HepG2 (cell line): Measurements from ENCODE around the gene IL31. TPM values are rescaled to one million over a fixed set of nuclear protein-coding genes. Genes with fewer than 3 reads are reported as not detected.

Experiments used
- ATAC-seq: fragments of 200-7000 bp; cut with Tn5 transposase; 3 replicates; pipeline ENCODE4 v1.9.1; 2020; ENCODE audit warnings: mild to moderate bottlenecking, moderate library complexity
- BruUV-seq: library from RNA; stranded (reverse); fragments of 400-500 nt; replicated peaks from 2 replicates; lab custom pipeline; 2021; lab: Mats Ljungman, UMichigan
- CTCF ChIA-PET: fragments of 300-600 bp; formaldehyde crosslinking; extraction: SDS; loops from one replicate; lab custom pipeline; 2021; ENCODE audit warnings: low total read pairs, inconsistent platforms, low intra/inter-chr PET ratio; lab: Yijun Ruan, JAX
- POLR2A ChIA-PET: fragments of 350-600 bp; sonication (Branson Sonifier 250); formaldehyde crosslinking; loops from one replicate; lab custom pipeline; 2020; ENCODE audit warnings: antibody characterized with exemption, inconsistent platforms; lab: Yijun Ruan, JAX
- DNase-seq: peaks from one replicate; pipeline ENCODE4 v3.0.0-alpha.2; 2015; ENCODE audit warnings: low spot score
- FAIRE-seq: peaks from 3 replicates; lab custom pipeline; 2011; peaks lifted over from hg19 to GRCh38; lab: Jason Lieb, UNC
- H2AFZ ChIP-seq: one replicate; pipeline ENCODE4 v1.6.1; 2011; ENCODE audit warnings: low read length, inconsistent platforms
- H3K27ac ChIP-seq: fragments of 300-600 bp; 3 replicates; pipeline ENCODE4 v1.8.0; 2011; ENCODE audit warnings: mixed run types, mild to moderate bottlenecking, mixed read lengths, low read length, inconsistent platforms; ENCODE audit not compliant: insufficient read depth; ENCODE audit errors: extremely low read length
- H3K27me3 ChIP-seq, 2 experiments: fragments of 200-600 bp in 1 of 2; 2 replicates in 1 of 2; 3 replicates in 1 of 2; pipeline versions ENCODE4 v1.6.0 to v1.8.0; 2011; ENCODE audit warnings: low read length in 2 of 2, mild to moderate bottlenecking in 2 of 2, moderate library complexity in 2 of 2, inconsistent platforms in 1 of 2; ENCODE audit not compliant: insufficient read depth in 2 of 2, control insufficient read depth in 1 of 2
- H3K36me3 ChIP-seq, 2 experiments: fragments of 200-600 bp in 1 of 2; replicated peaks in 1 of 2; 2 replicates in 1 of 2; 3 replicates in 1 of 2; pipeline versions ENCODE4 v1.5.1 to v1.8.0; 2011; ENCODE audit warnings: low read length in 2 of 2, inconsistent platforms in 1 of 2; ENCODE audit not compliant: insufficient read depth in 2 of 2, control insufficient read depth in 1 of 2
- H3K4me1 ChIP-seq: 2 replicates; pipeline ENCODE4 v1.5.1; 2012; ENCODE audit warnings: low read length, inconsistent platforms; ENCODE audit not compliant: insufficient read depth
- H3K4me2 ChIP-seq: 2 replicates; pipeline ENCODE4 v1.6.0; 2011; ENCODE audit warnings: low read depth, low read length, inconsistent platforms
- H3K4me3 ChIP-seq, 3 experiments: fragments of 200-600 bp in 1 of 3; sonication (generic), shearing (Covaris generic) in 1 of 3; replicated peaks in 1 of 3; 2 replicates each; pipeline ENCODE4 v1.5.1; 2011 to 2016; ENCODE audit warnings: low read length in 3 of 3, inconsistent platforms in 2 of 3, low read depth in 2 of 3, mild to moderate bottlenecking in 2 of 3, control low read depth in 1 of 3, mixed read lengths in 1 of 3; ENCODE audit not compliant: insufficient read depth in 1 of 3
- H3K79me2 ChIP-seq: one replicate; pipeline ENCODE4 v1.6.1; 2011; ENCODE audit warnings: low read length, inconsistent platforms; ENCODE audit not compliant: insufficient read depth
- H3K9ac ChIP-seq: 2 replicates; pipeline ENCODE4 v1.6.0; 2011; ENCODE audit warnings: mild to moderate bottlenecking, low read depth, low read length, inconsistent platforms; ENCODE audit not compliant: insufficient read depth
- H3K9me3 ChIP-seq: 2 replicates; pipeline ENCODE4 v1.5.1; 2012; ENCODE audit warnings: mild to moderate bottlenecking, low read length
- H4K20me1 ChIP-seq: 2 replicates; pipeline ENCODE4 v1.6.0; 2011; ENCODE audit warnings: inconsistent platforms, mild to moderate bottlenecking, low read length, moderate library complexity; ENCODE audit not compliant: insufficient read depth
- FOSL1 ChIP-seq: sonication (generic); formaldehyde crosslinking; IDR thresholded peaks from 2 replicates; pipeline ENCODE4 v1.9.0; 2021; ENCODE audit warnings: missing genetic modification reagents, borderline replicate concordance
- IRF1 ChIP-seq: sonication (generic); formaldehyde crosslinking; IDR thresholded peaks from 2 replicates; pipeline ENCODE4 v1.4.0; 2020; ENCODE audit warnings: low read depth, mild to moderate bottlenecking, missing genetic modification reagents
- MEF2D ChIP-seq: sonication (generic); formaldehyde crosslinking; IDR thresholded peaks from 2 replicates; pipeline ENCODE4 v1.5.1; 2020; ENCODE audit warnings: mild to moderate bottlenecking, missing genetic modification reagents
- NFKB2 ChIP-seq: sonication (generic); formaldehyde crosslinking; IDR thresholded peaks from 2 replicates; pipeline ENCODE4 v1.4.0; 2020; ENCODE audit warnings: missing genetic modification reagents, borderline replicate concordance
- PHF20 ChIP-seq: sonication (generic); formaldehyde crosslinking; IDR thresholded peaks from 2 replicates; pipeline ENCODE4 v1.5.0; 2020; ENCODE audit warnings: mild to moderate bottlenecking, missing genetic modification reagents
- PHF8 ChIP-seq: sonication (generic); formaldehyde crosslinking; IDR thresholded peaks from 2 replicates; pipeline ENCODE4 v1.5.0; 2020; ENCODE audit warnings: missing genetic modification reagents
- RFXANK ChIP-seq: IDR thresholded peaks from 2 replicates; pipeline ENCODE4 v1.6.1; 2016
- SALL1 ChIP-seq: sonication (generic); formaldehyde crosslinking; IDR thresholded peaks from 2 replicates; pipeline ENCODE4 v1.8.0; 2022; ENCODE audit warnings: mild to moderate bottlenecking, missing genetic modification reagents
- SIX1 ChIP-seq: sonication (generic); formaldehyde crosslinking; IDR thresholded peaks from 2 replicates; pipeline ENCODE4 v1.4.0; 2020; ENCODE audit warnings: missing genetic modification reagents, borderline replicate concordance
- SRY ChIP-seq: sonication (generic); formaldehyde crosslinking; IDR thresholded peaks from 2 replicates; pipeline ENCODE4 v1.8.0; 2022; ENCODE audit warnings: mild to moderate bottlenecking, missing genetic modification reagents
- STAG1 ChIP-seq: sonication (generic); formaldehyde crosslinking; IDR thresholded peaks from 2 replicates; pipeline ENCODE4 v1.4.0; 2020; ENCODE audit warnings: missing genetic modification reagents
- YY1 ChIP-seq: IDR thresholded peaks from 2 replicates; pipeline ENCODE4 v1.6.1; 2011; ENCODE audit warnings: low read length, low read depth, moderate library complexity, mild to moderate bottlenecking; ENCODE audit not compliant: insufficient read depth, insufficient replicate concordance
- ZMYM2 ChIP-seq: sonication (generic); formaldehyde crosslinking; IDR thresholded peaks from 2 replicates; pipeline ENCODE4 v1.8.0; 2022; ENCODE audit warnings: mild to moderate bottlenecking, missing genetic modification reagents
- ZNF101 ChIP-seq: sonication (generic); formaldehyde crosslinking; IDR thresholded peaks from 2 replicates; pipeline ENCODE4 v1.4.0; 2020; ENCODE audit warnings: mild to moderate bottlenecking, low read depth, missing genetic modification reagents, borderline replicate concordance
- ZNF574 ChIP-seq: sonication (generic); formaldehyde crosslinking; IDR thresholded peaks from 2 replicates; pipeline ENCODE4 v1.4.0; 2020; ENCODE audit warnings: missing genetic modification reagents
- ZNF749 ChIP-seq: sonication (generic); formaldehyde crosslinking; IDR thresholded peaks from 2 replicates; pipeline ENCODE4 v1.8.0; 2022; ENCODE audit warnings: mild to moderate bottlenecking, missing genetic modification reagents, moderate library complexity, borderline replicate concordance
- ZSCAN29 ChIP-seq: sonication (generic); formaldehyde crosslinking; conservative IDR thresholded peaks from 2 replicates; pipeline ENCODE4 v1.4.0; 2020; ENCODE audit warnings: mild to moderate bottlenecking, missing genetic modification reagents
- ZZZ3 ChIP-seq: sonication (generic); formaldehyde crosslinking; IDR thresholded peaks from 2 replicates; pipeline ENCODE4 v1.4.0; 2020; ENCODE audit warnings: missing genetic modification reagents, mild to moderate bottlenecking, borderline replicate concordance
- WGBS: methylation state at CpG from one replicate; pipeline ENCODE4 v1.1.6; 2017; ENCODE audit warnings: low lambda C conversion rate; 5-methylcytosine and 5-hydroxymethylcytosine counted together
- in situ Hi-C: cut with HindIII; loops from 2 replicates; pipeline ENCODE4 v1.10.0; 2017; ENCODE audit warnings: low pct_unique_long_range_greater_than_20kb; ENCODE audit not compliant: extremely low pct_ligation_motif_present
- intact Hi-C: fragments of 100-400 bp; cut with micrococcal nuclease; formaldehyde crosslinking; loops from one replicate; pipeline ENCODE4 v1.10.0; 2022; ENCODE audit not compliant: unreplicated experiment
- polyA plus RNA-seq, 8 experiments: library from polyadenylated mRNA; depleted of rRNA in 3 of 8; stranded (reverse) in 7 of 8; unstranded in 1 of 8; fragments of >200 nt; fragmentation: Illumina TruSeq in 4 of 8; extraction: Trizol in 4 of 8; gene quantifications; 2 replicates each; pipeline versions ENCODE4 v1.2.1 to v1.2.3, GENCODE V29; 2011 to 2016; ENCODE audit warnings: low read depth in 4 of 8, missing spikeins in 1 of 8, mixed read lengths in 1 of 8; ENCODE audit not compliant: insufficient read depth in 1 of 8
- total RNA-seq, 5 experiments: library from RNA; depleted of rRNA; stranded (reverse); fragments of >200 nt; fragmentation: Illumina TruSeq; extraction: Trizol; gene quantifications; 2 replicates each; pipeline ENCODE4 v1.2.3, GENCODE V29; 2016; ENCODE audit warnings: low read depth in 1 of 5

The IL31 gene
- total and polyA plus RNA-seq, 2 of the 13 experiments (the other 11 are each of a cell fraction or from before 2014, with no cell fraction given): not detected

DNA sequence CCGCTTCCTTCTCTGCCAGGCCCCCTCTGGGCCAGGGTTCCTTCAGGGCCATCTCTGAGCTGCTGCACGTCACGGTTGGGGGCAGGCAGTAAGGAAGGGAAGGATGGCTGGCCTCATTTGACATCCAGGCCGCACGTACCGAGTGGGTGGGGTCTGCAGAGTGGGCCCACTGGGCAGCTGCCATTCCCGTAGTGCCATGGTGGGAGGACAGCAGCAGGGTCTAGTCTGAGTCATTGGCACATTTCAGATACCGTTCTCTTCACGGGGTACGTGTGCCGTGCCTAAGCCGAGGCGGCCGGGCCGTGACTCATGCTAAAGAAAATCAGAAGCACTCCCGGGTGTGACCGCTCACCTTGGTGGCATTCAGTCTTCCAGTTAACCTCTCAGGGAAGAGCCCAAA lies 43.9 kb downstream of the IL31 start:
- CTCF ChIA-PET: interaction anchor here (1.9 kb wide), 1 partner anchor 61 kb away, joined by 21 read pairs; no protein-coding TSS in a partner anchor
- no peak overlapping the region for H3K4me2 ChIP-seq
- no peak overlapping the region for H3K9ac ChIP-seq
- H3K9me3 ChIP-seq: no peaks in the 10 kb centered on the region
- ATAC-seq (no peak), DNase-seq (no peak)
- H3K36me3 ChIP-seq: peaks cover 20 to 55% of the 10 kb centered on the region in 2 experiments; a peak in 4 of 5 replicates
- POLR2A ChIA-PET: no interaction called here
- peaks cover 24% of the 10 kb centered on the region for H3K4me1 ChIP-seq
- H2AFZ ChIP-seq: no peak overlapping the region
- no peaks in the 10 kb centered on the region for H3K27me3 ChIP-seq
- in situ Hi-C loops: no loop called here
- intact Hi-C loops: no loop called here
- no peak for TF ChIP-seq MEF2D (CRISPR knock-in tag)
- TF ChIP-seq SRY (CRISPR knock-in tag): no peak
- no peak for TF ChIP-seq IRF1 (CRISPR knock-in tag)
- no peak for TF ChIP-seq ZNF101 (CRISPR knock-in tag)
- TF ChIP-seq ZNF749: no peak
- TF ChIP-seq SALL1 (CRISPR knock-in tag): no peak
- TF ChIP-seq SIX1 (CRISPR knock-in tag): no peak
- no peak for TF ChIP-seq NFKB2
- TF ChIP-seq ZZZ3 (CRISPR knock-in tag): no peak
- TF ChIP-seq PHF8 (CRISPR knock-in tag): no peak
- no peak for TF ChIP-seq YY1
- TF ChIP-seq ZMYM2 (CRISPR knock-in tag): no peak
- TF ChIP-seq RFXANK: no peak
- no peak for TF ChIP-seq FOSL1 (CRISPR knock-in tag)
- no peak for TF ChIP-seq ZSCAN29 (CRISPR knock-in tag)
- no peak for TF ChIP-seq ZNF574
- TF ChIP-seq STAG1 (CRISPR knock-in tag): no peak
- TF ChIP-seq PHF20 (CRISPR knock-in tag): no peak
- TF ChIP-seq, all 625 proteins: peak for 0
- Histone ChIP-seq H3K4me3 (no peak overlapping the region), H3K79me2 (peaks cover 3% of the 10 kb centered on the region), H4K20me1 (0 out of 2 replicates have a peak, but pooled peaks cover 3% of the 10 kb centered on the region), H3K27ac (no peak overlapping the region)
- 80% methylated on average over 11 of the region's 17 CpGs for WGBS
- no TSS peak for BruUV-seq
- FAIRE-seq: no peak
